Loucy (cell line): ENCODE results near the gene MARCHF6.
"Not testable (repeated sequence)": the region's sequence is repeated elsewhere in the genome, so short reads cannot be mapped to it uniquely, and the experiment has no call there.

Experiments used
- H2AFZ ChIP-seq: fragments of 200-600 bp; sonication (generic); 2 replicates; pipeline ENCODE4 v1.6.0; 2016; ENCODE audit warnings: antibody characterized with exemption, mild to moderate bottlenecking, low read length, moderate library complexity
- H3F3A ChIP-seq: fragments of 200-600 bp; 2 replicates; pipeline ENCODE4 v1.6.0; 2016; ENCODE audit warnings: antibody characterized with exemption, low read depth, mild to moderate bottlenecking
- H3K27me3 ChIP-seq: fragments of 200-600 bp; sonication (generic); 2 replicates; pipeline ENCODE4 v1.6.1; 2014; ENCODE audit warnings: low read length, mild to moderate bottlenecking; ENCODE audit not compliant: insufficient read depth, poor library complexity, severe bottlenecking
- H3K36me3 ChIP-seq: fragments of 200-600 bp; sonication (generic); 2 replicates; pipeline ENCODE4 v1.6.1; 2016; ENCODE audit warnings: low read length; ENCODE audit not compliant: insufficient read depth
- H3K4me1 ChIP-seq: fragments of 200-600 bp; sonication (generic); 2 replicates; pipeline ENCODE4 v1.5.1; 2014; ENCODE audit warnings: low read length, mild to moderate bottlenecking; ENCODE audit not compliant: insufficient read depth, poor library complexity, severe bottlenecking
- H3K4me2 ChIP-seq: fragments of 200-600 bp; sonication (generic); 2 replicates; pipeline ENCODE4 v1.6.0; 2014; ENCODE audit warnings: antibody characterized with exemption, low read length, low read depth, mild to moderate bottlenecking; ENCODE audit not compliant: poor library complexity, severe bottlenecking
- H3K4me3 ChIP-seq: fragments of 200-600 bp; sonication (generic); 2 replicates; pipeline ENCODE4 v1.5.1; 2014; ENCODE audit warnings: low read length, mild to moderate bottlenecking, mixed read lengths; ENCODE audit not compliant: poor library complexity, severe bottlenecking
- H3K79me2 ChIP-seq: fragments of 200-600 bp; sonication (generic); 2 replicates; pipeline ENCODE4 v1.6.1; 2014; ENCODE audit warnings: low read length; ENCODE audit not compliant: insufficient read depth
- H3K9ac ChIP-seq: fragments of 200-600 bp; sonication (generic); 2 replicates; pipeline ENCODE4 v1.6.0; 2014; ENCODE audit warnings: mild to moderate bottlenecking, low read depth, low read length, moderate library complexity; ENCODE audit not compliant: poor library complexity, severe bottlenecking
- H3K9me2 ChIP-seq: fragments of 200-600 bp; sonication (generic); replicated peaks from 2 replicates; pipeline ENCODE4 v1.6.1; 2016; ENCODE audit warnings: low read depth, low read length, mixed read lengths
- H3K9me3 ChIP-seq: fragments of 200-600 bp; sonication (generic); 2 replicates; pipeline ENCODE4 v1.6.1; 2014; ENCODE audit warnings: mild to moderate bottlenecking, antibody characterized with exemption, low read length, low read depth; ENCODE audit not compliant: insufficient read depth
- H4K20me1 ChIP-seq: fragments of 200-600 bp; sonication (generic); 2 replicates; pipeline ENCODE4 v1.6.0; 2014; ENCODE audit warnings: antibody characterized with exemption, low read length, mild to moderate bottlenecking; ENCODE audit not compliant: insufficient read depth, poor library complexity, severe bottlenecking
- EZH2phosphoT487 ChIP-seq: fragments of 200-600 bp; IDR thresholded peaks from 2 replicates; pipeline ENCODE4 v1.6.1; 2018; ENCODE audit warnings: antibody characterized with exemption, mild to moderate bottlenecking, moderate library complexity, borderline replicate concordance
- TF ChIP-seq, protein P1 (sequence below): fragments of 200-600 bp; sonication (generic); conservative IDR thresholded peaks from 2 replicates; pipeline ENCODE4 v1.5.1; 2014; ENCODE audit warnings: mild to moderate bottlenecking, antibody characterized with exemption, low read length

MARCHF6 gene

GRCh38 chr5:10308844-10309243 is 44.7 kb upstream of the MARCHF6 start:
- no peak overlapping the region for H3K4me3 ChIP-seq
- H3K4me1 ChIP-seq, result no peaks in the 10 kb centered on the region
- H3K79me2 ChIP-seq, result no peaks in the 10 kb centered on the region
- no peak overlapping the region for H2AFZ ChIP-seq
- H3K9me2 ChIP-seq, result no peaks in the 10 kb centered on the region
- H4K20me1 ChIP-seq, result no peaks in the 10 kb centered on the region
- TF ChIP-seq, protein P1, sequence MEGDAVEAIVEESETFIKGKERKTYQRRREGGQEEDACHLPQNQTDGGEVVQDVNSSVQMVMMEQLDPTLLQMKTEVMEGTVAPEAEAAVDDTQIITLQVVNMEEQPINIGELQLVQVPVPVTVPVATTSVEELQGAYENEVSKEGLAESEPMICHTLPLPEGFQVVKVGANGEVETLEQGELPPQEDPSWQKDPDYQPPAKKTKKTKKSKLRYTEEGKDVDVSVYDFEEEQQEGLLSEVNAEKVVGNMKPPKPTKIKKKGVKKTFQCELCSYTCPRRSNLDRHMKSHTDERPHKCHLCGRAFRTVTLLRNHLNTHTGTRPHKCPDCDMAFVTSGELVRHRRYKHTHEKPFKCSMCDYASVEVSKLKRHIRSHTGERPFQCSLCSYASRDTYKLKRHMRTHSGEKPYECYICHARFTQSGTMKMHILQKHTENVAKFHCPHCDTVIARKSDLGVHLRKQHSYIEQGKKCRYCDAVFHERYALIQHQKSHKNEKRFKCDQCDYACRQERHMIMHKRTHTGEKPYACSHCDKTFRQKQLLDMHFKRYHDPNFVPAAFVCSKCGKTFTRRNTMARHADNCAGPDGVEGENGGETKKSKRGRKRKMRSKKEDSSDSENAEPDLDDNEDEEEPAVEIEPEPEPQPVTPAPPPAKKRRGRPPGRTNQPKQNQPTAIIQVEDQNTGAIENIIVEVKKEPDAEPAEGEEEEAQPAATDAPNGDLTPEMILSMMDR, result no peak
- TF ChIP-seq EZH2phosphoT487, result no peak
- H3K36me3 ChIP-seq, result no peaks in the 10 kb centered on the region
- no peak overlapping the region for H3K4me2 ChIP-seq
- H3K9me3 ChIP-seq, result no peaks in the 10 kb centered on the region
- H3F3A ChIP-seq, result no peaks in the 10 kb centered on the region
- no peaks in the 10 kb centered on the region for H3K27me3 ChIP-seq
- H3K9ac ChIP-seq, result no peak overlapping the region

GRCh38 chr5:10310066-10310779 is 43.3 kb upstream of the MARCHF6 start:
- Histone ChIP-seq H3K36me3 (no peaks in the 10 kb centered on the region), H3K4me2 (no peak overlapping the region), H3K27me3 (no peaks in the 10 kb centered on the region), H3K9me3 (no peaks in the 10 kb centered on the region), H3K9me2 (no peaks in the 10 kb centered on the region), H4K20me1 (no peaks in the 10 kb centered on the region), H3K4me1 (no peaks in the 10 kb centered on the region), H2AFZ (no peak overlapping the region), H3F3A (no peaks in the 10 kb centered on the region), H3K9ac (no peak overlapping the region), H3K79me2 (no peaks in the 10 kb centered on the region), H3K4me3 (no peak overlapping the region)
- TF ChIP-seq, protein P1, result no peak
- TF ChIP-seq EZH2phosphoT487, result no peak

- not testable (repeated sequence) for H3K9me3 ChIP-seq, H3K4me2 ChIP-seq, H3K4me3 ChIP-seq, H4K20me1 ChIP-seq, H3F3A ChIP-seq, H3K4me1 ChIP-seq, H3K36me3 ChIP-seq, H3K27me3 ChIP-seq, H3K79me2 ChIP-seq, H3K9ac ChIP-seq, H2AFZ ChIP-seq, H3K9me2 ChIP-seq
Measured at GRCh38 chr5:10310835-10311570, 42.5 kb upstream of the MARCHF6 start.
